ENCODE data around the gene GSC2. TPM values are rescaled to one million over a fixed set of nuclear protein-coding genes. Genes with fewer than 3 reads are reported as not detected.

GSC2 gene
- polyA plus RNA-seq, 3 donors: not detected

DNA sequence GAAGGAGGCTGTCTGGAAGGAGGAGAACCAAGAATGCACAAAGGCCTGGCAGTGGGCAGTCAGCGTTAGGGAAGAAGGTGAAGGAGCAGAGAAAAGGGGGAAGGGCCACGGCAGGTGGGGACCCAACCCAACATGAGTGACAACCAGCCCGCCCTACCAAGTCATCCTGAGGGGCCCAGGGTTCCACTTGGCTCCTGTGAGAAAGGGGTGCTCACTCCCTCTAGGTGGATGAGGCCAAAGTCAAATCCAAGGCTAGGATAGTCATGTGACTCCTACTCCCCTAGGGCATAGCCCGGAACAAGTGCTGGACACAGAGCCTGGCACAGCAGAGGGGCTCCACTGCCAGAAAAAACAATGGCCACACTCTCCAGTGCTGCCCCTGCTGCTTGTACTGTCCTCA lies 25.7 kb downstream of the GSC2 start:
- Histone ChIP-seq H3K9me3 (replicated peaks in 1 of 2; ENCODE audit: control insufficient read depth in 1 of 2, insufficient read depth in 1 of 2, low read length in 2 of 2) (no peaks in the 10 kb centered on the region), H3K27ac (ENCODE audit: low read depth in 1 of 2, low read length in 2 of 2) (no peak overlapping the region), H4K20me1 (ENCODE audit: insufficient read depth, low read length) (peaks cover 21% of the 10 kb centered on the region), H3K27me3 (ENCODE audit: control insufficient read depth in 2 of 2, insufficient read depth in 2 of 2, low read length in 2 of 2) (no peaks in the 10 kb centered on the region), H2AFZ (ENCODE audit: insufficient read depth, low read depth, low read length, poor library complexity, severe bottlenecking) (no peak overlapping the region), H3K9ac (ENCODE audit: insufficient read depth, low read length, poor library complexity, severe bottlenecking) (no peak overlapping the region), H3K4me2 (replicated peaks; ENCODE audit: extremely low read depth, low read length, poor library complexity, severe bottlenecking) (no peak overlapping the region), H3K4me3 (replicated peaks in 1 of 3; ENCODE audit: low read depth in 2 of 3, low read length in 3 of 3) (no peak overlapping the region), H3K4me1 (ENCODE audit: control insufficient read depth in 1 of 2, insufficient read depth in 2 of 2, low read length in 2 of 2) (peaks cover 27 to 29% of the 10 kb centered on the region in 2 donors), H3K79me2 (ENCODE audit: insufficient read depth, low read length) (peaks cover 28% of the 10 kb centered on the region), H3K36me3 (replicated peaks in 1 of 2; ENCODE audit: control insufficient read depth in 1 of 2, insufficient read depth in 2 of 2, low read length in 2 of 2) (no peaks in the 10 kb centered on the region)
- peaks cover 30% of the 10 kb centered on the region for H3K4me1 Mint-ChIP-seq
- H3K27ac Mint-ChIP-seq: no peak overlapping the region
- TF ChIP-seq, protein P1, sequence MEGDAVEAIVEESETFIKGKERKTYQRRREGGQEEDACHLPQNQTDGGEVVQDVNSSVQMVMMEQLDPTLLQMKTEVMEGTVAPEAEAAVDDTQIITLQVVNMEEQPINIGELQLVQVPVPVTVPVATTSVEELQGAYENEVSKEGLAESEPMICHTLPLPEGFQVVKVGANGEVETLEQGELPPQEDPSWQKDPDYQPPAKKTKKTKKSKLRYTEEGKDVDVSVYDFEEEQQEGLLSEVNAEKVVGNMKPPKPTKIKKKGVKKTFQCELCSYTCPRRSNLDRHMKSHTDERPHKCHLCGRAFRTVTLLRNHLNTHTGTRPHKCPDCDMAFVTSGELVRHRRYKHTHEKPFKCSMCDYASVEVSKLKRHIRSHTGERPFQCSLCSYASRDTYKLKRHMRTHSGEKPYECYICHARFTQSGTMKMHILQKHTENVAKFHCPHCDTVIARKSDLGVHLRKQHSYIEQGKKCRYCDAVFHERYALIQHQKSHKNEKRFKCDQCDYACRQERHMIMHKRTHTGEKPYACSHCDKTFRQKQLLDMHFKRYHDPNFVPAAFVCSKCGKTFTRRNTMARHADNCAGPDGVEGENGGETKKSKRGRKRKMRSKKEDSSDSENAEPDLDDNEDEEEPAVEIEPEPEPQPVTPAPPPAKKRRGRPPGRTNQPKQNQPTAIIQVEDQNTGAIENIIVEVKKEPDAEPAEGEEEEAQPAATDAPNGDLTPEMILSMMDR (IDR thresholded peaks at IDR 0.05): no peak
- H3K4me3 Mint-ChIP-seq: no peak overlapping the region
- DNase-seq: no peak
- intact Hi-C loops (cut with micrococcal nuclease): loop anchor here (5.0 kb wide), 2 partner anchors 37 to 168 kb away; partner anchors contain the start of gene CLTCL1 (in 1 of the 2)
- 94% methylated on average over 3 of the region's 4 CpGs for WGBS (ENCODE audit: insufficient coverage)
- peaks cover 1 to 7% (median 7%) of the 10 kb centered on the region in 3 donors for H3K27me3 Mint-ChIP-seq (ENCODE audit: low read depth in 3 of 3)
- H3K9me3 Mint-ChIP-seq: peaks cover 0 to 3% (median 0%) of the 10 kb centered on the region in 7 donors
- peaks cover 0 to 15% of the 10 kb centered on the region in 2 donors for H3K36me3 Mint-ChIP-seq

DNA sequence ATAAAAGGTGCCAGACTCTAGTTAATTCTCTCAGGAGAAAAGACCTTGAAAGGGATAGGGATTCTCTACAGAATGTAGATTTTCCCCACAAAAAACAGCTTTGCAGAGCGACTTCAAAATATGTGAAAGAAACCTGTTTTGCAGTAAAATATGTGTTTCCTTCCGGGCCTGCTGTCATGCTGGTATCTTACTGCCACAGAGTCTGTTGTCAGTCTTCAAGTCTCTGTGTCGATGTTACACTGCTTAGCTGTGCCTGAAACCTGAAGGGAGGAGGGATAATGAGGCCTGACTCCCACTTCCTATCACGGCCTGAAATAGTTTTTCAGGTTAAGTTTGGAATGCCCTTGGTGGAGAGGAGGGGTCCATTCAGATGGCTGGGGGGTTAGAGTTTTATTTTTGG lies 26.2 kb downstream of the GSC2 start:
- H3K36me3 ChIP-seq (replicated peaks in 1 of 2; ENCODE audit: control insufficient read depth in 1 of 2, insufficient read depth in 2 of 2, low read length in 2 of 2): peaks cover 0 to 4% of the 10 kb centered on the region in 2 donors
- H2AFZ ChIP-seq (ENCODE audit: insufficient read depth, low read depth, low read length, poor library complexity, severe bottlenecking): no peak overlapping the region
- Mint-ChIP-seq H3K27me3 (ENCODE audit: low read depth in 3 of 3) (peaks cover 1 to 7% (median 5%) of the 10 kb centered on the region in 3 donors), H3K36me3 (peaks cover 0 to 19% of the 10 kb centered on the region in 2 donors), H3K4me3 (no peak overlapping the region), H3K27ac (no peak overlapping the region), H3K9me3 (peaks cover 0 to 3% (median 0%) of the 10 kb centered on the region in 7 donors), H3K4me1 (peaks cover 33% of the 10 kb centered on the region)
- no peak overlapping the region for H3K4me3 ChIP-seq (replicated peaks in 1 of 3; ENCODE audit: low read depth in 2 of 3, low read length in 3 of 3)
- H3K79me2 ChIP-seq (ENCODE audit: insufficient read depth, low read length): peaks cover 33% of the 10 kb centered on the region
- TF ChIP-seq, protein P1 (IDR thresholded peaks at IDR 0.05): no peak
- intact Hi-C loops (cut with micrococcal nuclease): loop anchor here (2.0 to 5.0 kb wide), 4 partner anchors 21 to 169 kb away; partner anchors contain the start of genes CLTCL1 (in 1 of the 2) and ESS2 (in 1 of the 2)
- no peaks in the 10 kb centered on the region for H3K9me3 ChIP-seq (replicated peaks in 1 of 2; ENCODE audit: control insufficient read depth in 1 of 2, insufficient read depth in 1 of 2, low read length in 2 of 2)
- H3K4me2 ChIP-seq (replicated peaks; ENCODE audit: extremely low read depth, low read length, poor library complexity, severe bottlenecking): no peak overlapping the region
- no peak overlapping the region for H3K9ac ChIP-seq (ENCODE audit: insufficient read depth, low read length, poor library complexity, severe bottlenecking)
- no peaks in the 10 kb centered on the region for H3K27me3 ChIP-seq (ENCODE audit: control insufficient read depth in 2 of 2, insufficient read depth in 2 of 2, low read length in 2 of 2)
- no peak overlapping the region for H3K27ac ChIP-seq (ENCODE audit: low read depth in 1 of 2, low read length in 2 of 2)
- WGBS (ENCODE audit: insufficient coverage): 100% methylated on average over 2 of the region's 4 CpGs
- peaks cover 32 to 33% of the 10 kb centered on the region in 2 donors for H3K4me1 ChIP-seq (ENCODE audit: control insufficient read depth in 1 of 2, insufficient read depth in 2 of 2, low read length in 2 of 2)
- peaks cover 25% of the 10 kb centered on the region for H4K20me1 ChIP-seq (ENCODE audit: insufficient read depth, low read length)
- no peak for DNase-seq
